ENCODE measurements around the gene CIZ1. TPM values are rescaled to one million over a fixed set of nuclear protein-coding genes. Genes with fewer than 3 reads are reported as not detected.

CIZ1 gene
- total RNA-seq, 1 experiment from 2014 or later, result 104 TPM

- no peak for TF ChIP-seq CTCF (conservative IDR thresholded peaks at IDR 0.05)
Observed at GRCh38 chr9:128164307-128164885, 27.0 kb downstream of the CIZ1 start.

More at GRCh38 chr9:128164307-128164885, 27.0 kb downstream of the CIZ1 start:
- Histone ChIP-seq H4K91ac (ENCODE audit: insufficient read length, low read depth, low read length) (no peak overlapping the region), H2BK5ac (ENCODE audit: insufficient read length, low read length) (no peak overlapping the region), H3K27me3 (ENCODE audit: insufficient read depth, low read length) (no peaks in the 10 kb centered on the region), H3K56ac (ENCODE audit: insufficient read length, low read depth, low read length) (no peak overlapping the region), H3K18ac (ENCODE audit: insufficient read length, low read depth, low read length) (no peak overlapping the region), H3K9ac (ENCODE audit: extremely low read depth, insufficient read length, low read length) (no peak overlapping the region), H3K4ac (ENCODE audit: low read depth, low read length) (no peak overlapping the region), H4K20me1 (ENCODE audit: control insufficient read depth, insufficient read depth, insufficient read length) (no peaks in the 10 kb centered on the region), H3K23ac (ENCODE audit: insufficient read length, low read depth, low read length) (no peak overlapping the region), H2AK5ac (ENCODE audit: insufficient read length, low read length) (no peak overlapping the region), H2BK20ac (ENCODE audit: low read depth, low read length, poor library complexity, severe bottlenecking) (no peak overlapping the region), H3T11ph (ENCODE audit: low read length) (no peak overlapping the region), H3K23me2 (ENCODE audit: insufficient read length, low read depth, low read length, poor library complexity, severe bottlenecking) (peaks cover 7% of the 10 kb centered on the region), H3K79me1 (ENCODE audit: insufficient read depth, low read depth, low read length, poor library complexity, severe bottlenecking) (no peaks in the 10 kb centered on the region), H2AFZ (ENCODE audit: low read length) (no peak overlapping the region), H2BK12ac (ENCODE audit: insufficient read length, low read depth, low read length) (no peak overlapping the region), H3K4me1 (ENCODE audit: insufficient read depth, low read length) (no peaks in the 10 kb centered on the region; the same call in 1 of the 2 replicates), H3K27ac (ENCODE audit: insufficient read length, low read depth, low read length) (no peak overlapping the region), H2BK120ac (ENCODE audit: low read depth, low read length, poor library complexity, severe bottlenecking) (no peak overlapping the region), H3K79me2 (ENCODE audit: insufficient read depth, low read length) (no peaks in the 10 kb centered on the region), H4K8ac (replicated peaks; ENCODE audit: insufficient read length, low read depth, low read length) (no peak overlapping the region), H3K9me3 (ENCODE audit: control insufficient read depth, low read depth, low read length) (no peaks in the 10 kb centered on the region), H3K14ac (ENCODE audit: insufficient read depth, low read length) (no peak overlapping the region), H4K5ac (ENCODE audit: insufficient read length, low read depth, low read length) (no peak overlapping the region), H2BK15ac (ENCODE audit: low read depth, low read length) (no peak overlapping the region), H3K4me2 (ENCODE audit: insufficient read depth, insufficient read length, low read length) (no peak overlapping the region)
- Mint-ChIP-seq H3K27ac (peak overlapping the region in 1 of 3 experiments; percentile 67; a peak in 2 of 7 replicates), H3K27me3 (ENCODE audit: low read depth) (no peaks in the 10 kb centered on the region), H3K4me3 (no peak overlapping the region), H3K9me3 (no peaks in the 10 kb centered on the region), H3K36me3 (ENCODE audit: insufficient read depth in 1 of 3, low read depth in 3 of 3) (peaks cover 18 to 65% (median 45%) of the 10 kb centered on the region in 3 experiments), H3K4me1 (peaks cover 5 to 6% of the 10 kb centered on the region in 2 experiments)
- no CpG with 5 or more reads among the region's 14 CpGs for WGBS (ENCODE audit: extremely low coverage, insufficient read length, low lambda C conversion rate)
- no peak for DNase-seq

Data from H9 (cell line).